ENCODE data around the gene EFHC1. TPM values are rescaled to one million over a fixed set of nuclear protein-coding genes. Genes with fewer than 3 reads are reported as not detected.

EFHC1 gene
- total RNA-seq, 2 donors from 2014 or later: 7.3 to 7.9 TPM

DNA sequence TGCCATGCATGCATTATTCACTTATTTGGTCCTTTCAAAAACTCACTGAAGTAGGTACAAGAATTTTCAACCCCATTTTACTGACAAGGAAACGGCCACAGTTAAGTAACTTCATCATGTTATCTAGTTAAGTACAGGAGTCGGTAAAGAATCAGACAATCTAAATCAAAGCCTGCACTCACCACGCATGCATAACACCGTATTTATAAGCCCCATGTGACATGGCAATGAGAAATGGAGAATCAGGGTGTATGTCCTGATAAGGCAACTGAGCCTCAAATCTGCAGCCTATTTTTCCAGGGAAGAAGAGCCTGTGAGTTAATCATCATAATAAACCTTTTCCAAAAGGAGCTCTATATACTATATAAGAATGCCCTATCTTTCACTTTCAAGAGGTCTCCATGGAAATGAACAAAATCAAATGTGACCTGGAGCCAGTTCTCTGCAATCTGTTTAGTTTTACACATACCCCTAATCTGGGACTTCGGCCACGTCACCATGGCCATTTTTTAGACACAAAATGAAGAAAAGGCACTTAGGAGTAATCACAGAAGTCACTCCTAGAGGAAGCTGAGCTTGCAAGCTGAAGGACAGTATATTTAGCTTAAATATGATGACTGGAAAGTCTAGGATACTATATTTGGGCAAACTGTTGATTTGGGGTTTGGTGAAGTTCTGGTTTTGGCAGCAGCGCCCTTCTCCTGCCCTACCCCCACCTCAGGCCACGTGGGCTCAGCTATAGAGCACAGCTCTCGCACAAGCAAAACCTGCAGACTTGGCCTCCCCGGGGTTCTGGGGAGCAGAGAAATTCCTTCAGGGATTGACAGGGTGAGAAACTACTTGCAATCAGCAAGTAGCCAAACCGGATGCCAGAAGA lies 137.5 kb downstream of the EFHC1 start:
- intact Hi-C loops (cut with DNase I): no loop called here
- DNase-seq (no peak), ATAC-seq (peak; percentile 28 to 36)

DNA sequence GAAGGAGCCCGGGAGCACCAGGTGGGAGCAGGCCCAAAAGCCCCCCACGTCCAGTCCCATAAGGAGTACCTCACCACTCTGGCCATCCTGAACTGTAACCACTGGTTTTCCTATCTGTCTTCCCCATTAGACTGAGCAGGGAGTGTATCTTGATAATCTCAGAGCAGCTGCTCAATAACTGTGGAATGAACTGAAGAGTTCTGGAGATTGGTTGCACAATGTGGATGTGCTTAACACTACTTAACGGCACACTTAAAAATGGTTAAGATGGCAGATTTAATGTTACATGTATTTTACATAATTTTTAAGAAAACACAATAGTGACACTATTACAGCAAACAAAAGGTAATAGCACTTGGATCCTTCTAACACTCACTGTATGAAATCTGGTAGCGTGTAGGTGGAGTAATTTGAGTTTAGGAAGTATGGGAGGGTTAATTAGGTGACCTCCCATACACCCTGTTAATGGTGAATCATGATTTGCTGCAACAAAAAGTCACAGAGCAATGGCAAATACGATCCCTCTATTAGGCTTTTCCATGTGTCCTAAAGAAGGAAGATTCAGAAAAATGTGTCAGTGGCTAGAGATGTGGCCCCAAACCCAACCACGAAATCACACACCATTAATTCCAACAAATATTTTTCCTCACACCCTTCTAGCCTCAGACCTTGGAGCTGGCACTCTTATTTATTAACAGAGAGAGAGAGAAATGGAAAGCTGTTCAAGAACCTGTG lies 138.3 kb downstream of the EFHC1 start:
- intact Hi-C loops (cut with DNase I): no loop called here
- ATAC-seq (peak; percentile 22 to 23), DNase-seq (no peak)

DNA sequence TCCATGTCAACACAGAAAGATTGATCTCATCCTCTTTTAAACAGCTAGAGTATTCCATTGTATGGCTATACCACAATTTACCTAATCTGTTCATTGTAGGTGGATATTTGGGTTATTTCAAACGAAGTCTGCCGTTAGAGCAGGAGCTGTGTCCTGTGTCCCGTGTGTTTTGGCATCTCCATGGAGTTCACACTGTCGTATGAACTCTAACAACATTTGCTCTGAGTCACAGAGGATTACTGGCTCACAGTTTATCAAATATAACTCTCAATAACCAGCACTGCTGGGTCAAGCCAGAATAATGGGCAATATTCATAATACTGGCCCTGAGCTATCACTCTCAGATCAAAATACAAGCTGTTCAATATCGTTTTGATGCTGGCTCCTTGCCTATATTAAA lies 140.3 kb downstream of the EFHC1 start:
- ATAC-seq (peak in 1 of 2 donors; percentile 56), DNase-seq (no peak)

DNA sequence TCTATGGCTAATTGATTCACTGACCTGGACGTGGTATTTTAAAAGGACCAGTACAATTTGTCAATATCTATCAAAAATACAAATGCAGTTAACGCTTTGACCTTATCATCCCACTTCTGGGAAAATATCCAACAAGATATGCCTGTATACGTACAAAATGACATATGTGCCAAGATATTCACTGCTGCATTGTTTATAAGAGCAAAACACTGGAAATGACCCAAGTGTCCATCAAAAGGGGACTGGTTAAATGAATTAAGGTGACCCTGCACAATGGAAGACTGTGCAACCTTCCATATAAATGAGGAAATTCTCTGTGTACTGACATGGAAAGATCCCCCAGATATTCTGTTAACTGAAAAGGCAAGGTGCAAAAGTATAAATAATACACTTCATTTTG lies 142.8 kb downstream of the EFHC1 start:
- DNase-seq (no peak), ATAC-seq (no peak)
- intact Hi-C loops (cut with DNase I): no loop called here

More for the DNA sequence above, 140.3 kb downstream of the EFHC1 start:
- intact Hi-C loops (cut with DNase I): no loop called here

DNA sequence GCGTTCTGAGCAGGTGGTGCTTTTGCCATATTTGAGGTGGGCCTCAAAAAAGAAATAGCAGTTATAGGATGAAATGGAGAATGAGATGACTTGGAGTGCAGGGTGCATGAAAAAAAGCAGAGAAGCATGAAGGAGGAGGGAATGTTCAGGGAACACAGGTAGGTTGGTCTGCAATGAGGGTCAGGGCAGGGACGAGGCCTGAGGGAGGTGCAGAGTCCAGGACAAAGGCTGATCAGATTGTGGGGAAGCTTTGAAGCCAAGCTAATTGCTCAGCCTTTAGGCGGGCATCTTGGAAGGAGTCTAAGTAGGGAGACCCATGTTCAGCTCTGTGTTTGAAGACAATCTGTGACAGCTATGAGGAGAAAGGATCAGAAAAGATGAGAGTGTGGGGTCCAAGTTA lies 144.7 kb downstream of the EFHC1 start:
- intact Hi-C loops (cut with DNase I): no loop called here
- DNase-seq (no peak), ATAC-seq (no peak)

DNA sequence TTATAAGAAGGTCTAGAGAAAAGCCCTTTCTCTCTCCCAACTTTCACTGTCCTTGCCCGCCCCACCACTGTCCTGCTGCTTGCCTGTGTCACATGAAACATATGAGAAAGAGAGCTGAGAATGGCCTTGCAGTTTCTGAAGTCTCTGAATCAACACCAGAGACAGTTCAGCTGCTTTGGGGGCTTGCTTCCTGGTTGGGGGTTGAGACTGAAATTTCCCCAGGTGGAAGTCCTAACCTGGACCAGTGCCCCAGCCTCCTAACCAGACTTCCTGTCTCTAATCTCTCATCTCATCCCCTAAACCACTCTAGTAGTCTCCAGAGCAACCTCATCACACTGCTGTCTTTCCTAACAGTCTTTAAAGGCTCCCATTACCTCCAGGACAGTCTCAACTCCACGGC lies 146.1 kb downstream of the EFHC1 start:
- ATAC-seq (no peak), DNase-seq (no peak)
- intact Hi-C loops (cut with DNase I): no loop called here

DNA sequence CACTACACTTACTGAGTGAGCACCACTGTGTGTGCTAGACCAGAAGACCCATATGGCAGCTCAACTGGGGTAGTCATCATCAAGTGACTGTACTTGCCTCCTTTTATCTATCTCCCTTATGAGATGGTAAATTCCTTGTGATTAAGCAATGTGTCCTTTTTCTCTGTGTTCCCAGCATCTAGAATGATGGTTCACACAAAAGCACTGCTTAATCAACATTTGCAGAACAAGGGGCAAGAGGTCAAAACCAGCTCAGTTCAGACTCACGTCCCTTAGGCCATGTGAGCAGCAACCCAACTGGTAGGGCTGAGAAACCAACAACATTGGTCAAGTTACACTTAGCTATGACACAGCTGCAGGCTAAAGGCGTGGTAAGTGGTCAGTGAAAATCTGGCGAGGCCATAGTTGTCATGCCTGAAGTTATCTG lies 146.7 kb downstream of the EFHC1 start:
- DNase-seq (no peak), ATAC-seq (peak; percentile 31 to 62)
- intact Hi-C loops (cut with DNase I): no loop called here

DNA sequence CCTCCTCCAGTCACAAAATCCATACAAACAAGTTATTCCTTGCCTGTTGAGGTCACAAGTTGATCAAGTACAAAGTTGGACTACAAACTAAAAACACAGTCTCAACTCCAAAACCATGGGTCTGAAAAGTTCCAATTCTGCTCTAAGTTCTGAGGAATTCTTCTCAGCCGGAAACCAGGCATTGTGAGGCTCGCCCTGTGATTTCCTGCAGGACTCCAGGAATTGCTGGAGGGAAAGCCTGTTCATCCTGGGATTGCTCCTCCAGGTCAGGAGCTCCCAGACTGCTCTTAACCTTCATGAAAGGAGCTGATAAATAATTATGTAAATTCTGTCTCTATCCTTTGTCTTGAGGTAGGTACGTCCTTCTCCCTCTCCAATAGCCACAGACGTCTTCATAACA lies 148.2 kb downstream of the EFHC1 start:
- no peak for DNase-seq
- ATAC-seq: peak in 1 of 2 donors; percentile 16
- intact Hi-C loops (cut with DNase I): no loop called here

DNA sequence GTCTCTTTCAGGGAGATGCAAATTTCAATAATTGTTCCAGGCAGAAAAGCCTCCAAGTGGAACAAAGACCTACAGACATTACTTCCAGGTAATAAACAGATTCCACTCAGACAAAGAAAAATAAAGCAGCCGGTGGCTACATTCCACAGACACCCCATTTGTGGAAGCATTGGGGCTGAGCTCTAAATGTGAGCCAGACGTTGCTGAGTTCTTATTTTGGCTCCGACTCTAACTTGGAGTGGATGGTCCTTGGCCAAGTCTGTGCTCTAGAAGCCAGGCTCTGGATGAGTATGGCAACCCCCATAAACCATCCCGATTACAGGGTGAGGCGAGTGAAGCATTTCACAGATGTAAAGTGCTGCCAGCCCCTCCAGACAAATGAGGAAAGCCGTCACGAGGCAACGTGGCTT lies 150.2 kb downstream of the EFHC1 start:
- intact Hi-C loops (cut with DNase I): loop anchor here (5.0 to 10.0 kb wide), 3 partner anchors 53 to 68 kb away; no protein-coding TSS in a partner anchor
- peak; percentile 62 to 81 for ATAC-seq
- peak; percentile 50 for DNase-seq

DNA sequence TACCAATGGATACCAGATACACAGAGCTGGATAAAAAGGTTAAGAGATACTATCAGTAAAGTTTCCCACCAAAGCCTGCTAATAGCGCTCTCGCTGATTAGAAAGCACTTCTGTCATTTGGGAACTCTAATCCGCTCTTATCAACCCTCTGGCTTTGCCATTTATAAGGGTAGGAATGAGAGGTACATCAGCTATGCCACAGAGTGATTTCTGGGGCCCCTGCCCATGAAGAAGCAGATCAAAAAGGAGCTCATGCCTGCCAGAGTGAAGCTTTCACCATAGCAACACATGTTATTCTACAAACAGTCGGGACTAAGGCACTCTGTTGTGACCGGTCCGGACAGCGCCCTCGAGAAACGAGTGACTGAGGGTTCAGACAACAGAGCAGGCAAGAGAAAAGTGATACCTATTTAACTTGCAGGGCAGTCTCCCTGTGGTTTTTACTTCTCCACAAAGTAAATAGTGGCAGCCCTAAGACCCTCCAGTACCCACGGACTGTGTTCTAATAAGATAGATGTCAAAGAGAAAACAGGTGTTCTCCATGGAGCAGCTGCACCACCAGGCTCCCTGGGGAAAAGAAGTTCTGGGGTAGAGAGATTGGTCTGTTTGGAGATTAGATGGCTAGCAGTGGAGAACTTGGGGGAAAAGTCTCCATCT lies 151.1 kb downstream of the EFHC1 start:
- intact Hi-C loops (cut with DNase I): loop anchor here (5.0 to 10.0 kb wide), 3 partner anchors 54 to 69 kb away; no protein-coding TSS in a partner anchor
- no peak for ATAC-seq
- DNase-seq: peak; percentile 24

DNA sequence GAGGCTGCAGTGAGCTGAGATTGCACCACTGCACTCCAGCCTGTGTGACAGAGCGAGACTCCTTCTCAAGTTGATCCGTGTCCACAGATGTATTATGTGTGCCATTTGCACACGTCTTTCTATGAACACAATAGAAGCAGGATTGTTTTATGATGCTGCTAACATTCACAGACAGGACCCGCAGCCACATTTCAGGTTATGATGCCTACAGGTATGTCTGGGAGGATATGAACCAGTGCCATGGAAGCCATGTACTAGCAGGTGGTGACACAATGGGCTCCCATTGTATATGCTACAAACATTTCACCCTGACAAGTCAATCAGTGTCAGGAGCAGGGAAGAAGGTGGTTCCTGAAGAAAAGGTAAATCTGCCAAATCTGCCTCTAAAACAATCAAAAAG lies 152.4 kb downstream of the EFHC1 start:
- no peak for ATAC-seq
- intact Hi-C loops (cut with DNase I): loop anchor here (5.0 to 10.0 kb wide), 3 partner anchors 55 to 70 kb away; no protein-coding TSS in a partner anchor

DNA sequence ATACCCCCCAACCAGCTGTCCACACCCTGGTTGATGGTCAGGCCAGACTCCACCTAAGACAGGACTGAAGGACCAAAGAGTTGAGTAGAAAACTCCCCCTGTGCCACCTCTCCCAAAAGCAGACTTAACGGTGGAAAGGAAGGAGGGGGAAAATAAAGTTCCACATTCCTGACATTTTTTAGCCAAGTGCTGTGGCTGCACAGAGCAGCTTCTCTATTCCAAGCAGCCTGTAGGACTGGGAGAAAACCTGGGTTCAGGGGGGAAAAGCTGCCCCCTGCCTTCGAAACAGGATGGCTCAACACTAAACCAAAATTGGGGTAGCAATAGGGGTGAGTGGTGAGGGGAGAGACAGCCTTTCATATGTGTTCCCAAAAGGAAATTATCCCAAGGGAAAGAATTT lies 153.2 kb downstream of the EFHC1 start:
- DNase-seq (no peak), ATAC-seq (no peak)
- intact Hi-C loops (cut with DNase I): loop anchor here (5.0 to 10.0 kb wide), 3 partner anchors 56 to 71 kb away; no protein-coding TSS in a partner anchor

More for the DNA sequence above, 152.4 kb downstream of the EFHC1 start:
- DNase-seq: no peak

Other genes with a start within 250 kb of the EFHC1 start
- not detected for gene IL17A, start 234.0 kb upstream of the EFHC1 start, total RNA-seq
- not detected for gene IL17F, start 175.8 kb upstream of the EFHC1 start, total RNA-seq
- 10 to 100 TPM; 27.2 to 28.4 TPM for gene MCM3, start 135.6 kb upstream of the EFHC1 start, total RNA-seq
- gene PAQR8, start 58.2 kb upstream of the EFHC1 start, total RNA-seq: 1 to 10 TPM; 3.0 to 3.9 TPM
- gene TRAM2, start 156.7 kb downstream of the EFHC1 start, total RNA-seq: 10 to 100 TPM; 14.1 to 19.2 TPM

Measured in left cardiac atrium (tissue), 4 donors.